GM19025 (cell line): ENCODE data around the gene RWDD2A.

Source experiments
- ATAC-seq: cut with Tn5 transposase; IDR thresholded peaks from one replicate; pipeline ENCODE4 v1.9.1; 2021; ENCODE audit warnings: mild to moderate bottlenecking, low read depth, moderate library complexity; ENCODE audit not compliant: unreplicated experiment

The RWDD2A gene

DNA sequence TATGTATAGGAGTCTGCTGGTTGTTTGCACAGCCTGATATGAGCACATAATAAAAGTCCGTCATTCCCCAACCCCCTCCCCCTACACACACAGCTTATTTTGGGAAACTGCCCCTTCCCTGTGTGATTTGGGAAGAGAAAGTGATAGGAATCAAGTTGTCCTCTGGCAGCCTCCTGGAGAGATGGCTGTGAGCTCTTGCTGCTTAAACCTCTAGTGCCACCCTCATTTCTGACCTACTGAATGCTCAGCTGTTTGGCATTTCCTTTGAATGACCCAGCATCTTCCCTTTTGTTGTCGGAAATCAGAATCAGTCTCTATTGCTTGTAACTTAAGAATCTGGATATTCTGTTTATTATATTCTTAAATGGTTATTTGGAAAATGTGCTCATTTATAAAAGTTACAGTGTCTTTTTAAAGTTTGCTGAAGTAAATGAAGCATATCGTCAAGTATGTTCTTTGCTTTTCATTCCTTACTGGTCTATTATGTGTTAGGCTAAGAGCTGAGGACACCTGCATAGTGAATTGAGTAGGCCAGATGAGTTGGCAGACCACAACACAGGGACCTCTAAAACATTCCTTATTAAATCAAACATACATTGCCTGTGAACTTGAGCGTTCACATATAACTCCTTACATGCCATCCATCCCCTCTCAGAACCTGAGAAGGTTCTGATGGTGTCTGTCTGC is 5.5 kb downstream of the RWDD2A start:
- no peak for ATAC-seq

GRCh38 chr6:83199173-83199862 is 6.2 kb downstream of the RWDD2A start:
- no peak for ATAC-seq

GRCh38 chr6:83199863-83200225 is 6.7 kb downstream of the RWDD2A start:
- no peak for ATAC-seq

DNA sequence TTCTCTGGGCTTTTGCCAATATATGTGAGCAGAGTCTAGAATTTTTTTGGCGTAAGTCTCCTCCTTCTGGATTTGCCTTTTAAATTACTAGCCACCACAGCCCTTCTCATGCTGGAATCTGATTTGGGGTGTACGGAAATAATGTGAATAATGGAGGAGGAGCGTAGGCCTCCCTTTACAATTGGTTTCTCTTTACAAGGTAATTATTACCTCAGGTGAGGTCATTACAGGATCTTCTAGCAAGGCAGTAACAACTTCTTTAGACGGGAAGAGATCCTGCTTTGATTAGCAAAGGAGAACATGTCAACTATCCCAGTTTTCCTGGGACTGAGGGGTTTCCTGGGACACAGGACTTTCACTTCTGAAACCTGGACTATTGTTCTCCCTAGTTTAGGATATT is 8.9 kb downstream of the RWDD2A start:
- no peak for ATAC-seq

DNA sequence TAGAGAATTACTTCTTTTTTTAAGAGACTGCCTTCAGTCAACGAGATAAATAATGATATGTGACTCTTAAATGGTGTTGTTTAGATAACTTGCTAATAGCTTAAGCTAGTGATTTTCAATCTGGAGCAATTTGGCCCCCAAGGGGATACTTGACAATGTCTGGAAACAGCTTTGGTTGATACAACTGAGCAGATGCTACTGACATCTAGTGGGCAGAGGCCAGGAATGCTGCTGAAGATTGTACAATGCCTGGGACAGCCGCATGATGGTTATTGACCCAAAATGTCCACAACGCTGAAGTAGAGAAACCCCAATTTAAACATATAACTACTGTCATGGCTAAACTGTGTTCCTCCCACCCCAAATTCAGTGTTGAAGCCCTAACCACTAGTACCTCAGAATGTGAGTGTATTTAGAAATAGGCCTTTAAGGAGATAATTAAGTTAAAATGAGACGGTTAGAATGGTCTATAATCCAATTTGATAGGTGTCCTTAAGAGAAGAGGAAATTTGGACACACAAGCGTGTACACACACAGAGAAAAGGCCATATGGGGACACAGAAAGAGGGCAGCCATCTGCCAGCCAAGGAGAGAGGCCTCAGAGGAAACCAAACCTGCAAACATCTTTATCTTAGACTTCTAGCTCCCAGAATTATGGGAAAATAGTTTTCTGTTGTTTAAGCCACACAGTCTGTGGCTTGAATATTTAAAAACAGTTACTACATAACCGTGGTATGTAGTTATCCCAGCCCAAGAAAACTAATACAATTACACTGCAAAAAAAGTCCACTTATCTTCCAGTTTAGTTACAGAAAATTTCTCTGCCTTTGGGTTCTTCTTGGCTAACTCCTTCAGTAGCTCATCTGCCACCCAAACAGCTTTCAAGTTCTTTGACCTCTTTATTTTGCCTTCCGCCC is 22.2 kb downstream of the RWDD2A start:
- peak; percentile 98 for ATAC-seq

- ATAC-seq, result no peak
Observed at GRCh38 chr6:83216806-83217205, 23.6 kb downstream of the RWDD2A start.

- no peak for ATAC-seq
Observed at GRCh38 chr6:83218646-83219045, 25.5 kb downstream of the RWDD2A start.

- no peak for ATAC-seq
Observed at GRCh38 chr6:83220121-83220520, 27.0 kb downstream of the RWDD2A start.

DNA sequence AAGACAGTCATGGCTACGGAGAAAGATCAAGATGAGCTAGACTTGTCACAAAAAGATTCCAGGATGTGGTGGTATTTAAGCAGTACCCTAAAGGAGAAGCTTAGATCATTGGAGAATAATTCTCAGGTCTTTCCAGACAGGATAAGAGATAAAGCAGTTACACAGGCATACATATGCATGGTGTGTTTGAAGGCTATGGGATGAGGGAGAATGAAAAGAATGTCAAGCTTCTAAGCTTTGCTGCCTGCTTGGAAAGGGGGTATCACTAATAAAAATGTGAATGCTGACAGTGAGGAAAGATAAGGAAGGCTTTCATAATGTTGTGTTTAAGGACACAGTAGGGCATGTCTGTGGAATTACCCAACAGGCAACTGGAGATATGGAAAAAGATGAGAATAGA is 28.1 kb downstream of the RWDD2A start:
- no peak for ATAC-seq

- ATAC-seq, result no peak
Observed at GRCh38 chr6:83221889-83222479, 28.8 kb downstream of the RWDD2A start.

DNA sequence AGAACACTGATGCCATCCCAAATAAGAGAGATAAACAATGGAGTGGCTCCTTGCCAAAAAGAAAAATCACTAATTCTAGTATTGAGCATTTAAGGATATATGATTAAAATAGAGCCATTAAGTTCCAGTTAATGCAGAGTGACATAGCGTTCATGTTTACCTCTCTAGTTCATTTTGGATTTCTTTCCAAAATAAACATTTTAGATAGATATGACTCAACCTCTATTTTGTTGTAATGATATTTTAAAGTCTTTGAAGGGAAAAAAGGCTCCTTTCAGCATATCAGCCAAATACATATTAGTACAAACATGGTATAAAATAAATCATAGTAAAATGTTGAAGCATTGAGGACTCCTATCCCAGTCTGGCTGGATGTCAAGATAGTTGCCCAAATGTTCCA is 33.4 kb downstream of the RWDD2A start:
- no peak for ATAC-seq

GRCh38 chr6:83231146-83231545 is 38.0 kb downstream of the RWDD2A start:
- ATAC-seq, result no peak

GRCh38 chr6:83247471-83247870 is 54.3 kb downstream of the RWDD2A start:
- no peak for ATAC-seq
